HepG2 (cell line): ENCODE results near the gene ANKRD2. TPM values are rescaled to one million over a fixed set of nuclear protein-coding genes. Genes with fewer than 3 reads are reported as not detected.

Source experiments
- CHD4 ChIP-seq: fragments of 200-600 bp; sonication (generic); IDR thresholded peaks from 2 replicates; pipeline ENCODE4 v1.7.0; 2017; ENCODE audit warnings: mild to moderate bottlenecking, low read length, borderline replicate concordance
- DR1 ChIP-seq: sonication (generic); formaldehyde crosslinking; IDR thresholded peaks from 2 replicates; pipeline ENCODE4 v1.8.0; 2021; ENCODE audit warnings: mild to moderate bottlenecking, missing genetic modification reagents, inconsistent platforms
- KLF11 ChIP-seq: IDR thresholded peaks from 2 replicates; pipeline ENCODE4 v1.6.1; 2016; ENCODE audit warnings: missing compliant biosample characterization
- STAT6 ChIP-seq: sonication (generic); formaldehyde crosslinking; IDR thresholded peaks from 2 replicates; pipeline ENCODE4 v1.4.0; 2020; ENCODE audit warnings: missing genetic modification reagents, mild to moderate bottlenecking, borderline replicate concordance
- ZNF121 ChIP-seq: sonication (generic); formaldehyde crosslinking; IDR thresholded peaks from 2 replicates; pipeline ENCODE4 v1.5.0; 2020; ENCODE audit warnings: mild to moderate bottlenecking, missing genetic modification reagents
- ZNF251 ChIP-seq: sonication (generic); formaldehyde crosslinking; IDR thresholded peaks from 2 replicates; pipeline ENCODE4 v1.9.0; 2021; ENCODE audit warnings: mild to moderate bottlenecking, missing genetic modification reagents
- ZNF276 ChIP-seq: sonication (generic); formaldehyde crosslinking; IDR thresholded peaks from 2 replicates; pipeline ENCODE4 v1.4.0; 2020; ENCODE audit warnings: mild to moderate bottlenecking, low read depth, missing genetic modification reagents
- ZNF672 ChIP-seq: sonication (generic); formaldehyde crosslinking; IDR thresholded peaks from 2 replicates; pipeline ENCODE4 v1.8.1; 2022; ENCODE audit warnings: missing genetic modification reagents
- polyA plus RNA-seq, 8 experiments: library from polyadenylated mRNA; depleted of rRNA in 3 of 8; stranded (reverse) in 7 of 8; unstranded in 1 of 8; fragments of >200 nt; fragmentation: Illumina TruSeq in 4 of 8; extraction: Trizol in 4 of 8; gene quantifications; 2 replicates each; pipeline versions ENCODE4 v1.2.1 to v1.2.3, GENCODE V29; 2011 to 2016; ENCODE audit warnings: low read depth in 4 of 8, missing spikeins in 1 of 8, mixed read lengths in 1 of 8; ENCODE audit not compliant: insufficient read depth in 1 of 8
- total RNA-seq, 5 experiments: library from RNA; depleted of rRNA; stranded (reverse); fragments of >200 nt; fragmentation: Illumina TruSeq; extraction: Trizol; gene quantifications; 2 replicates each; pipeline ENCODE4 v1.2.3, GENCODE V29; 2016; ENCODE audit warnings: low read depth in 1 of 5

The ANKRD2 gene
- total and polyA plus RNA-seq, 2 of the 13 experiments (the other 11 are each of a cell fraction or from before 2014, with no cell fraction given), result not detected

GRCh38 chr10:97632949-97633884 lies 60.6 kb downstream of the ANKRD2 start, which contains the start of gene MORN4 (continued):
- TF ChIP-seq STAT6 (CRISPR knock-in tag) (peak; percentile 32; the same call in 1 of the 2 replicates), KLF11 (no peak), ZNF276 (CRISPR knock-in tag) (no peak), DR1 (CRISPR knock-in tag) (no peak; the same call in 1 of the 2 replicates), ZNF672 (CRISPR knock-in tag) (no peak), CHD4 (no peak), ZNF121 (CRISPR knock-in tag) (0 out of 2 replicates have a peak, but pooled peaks have one; percentile 11), ZNF251 (CRISPR knock-in tag) (0 out of 2 replicates have a peak, but pooled peaks have one; percentile 44)
- TF ChIP-seq, all 625 proteins: peak for 185

Other genes with a start within 250 kb of the ANKRD2 start
- gene FRAT2, start 238.1 kb upstream of the ANKRD2 start, total RNA-seq (2016; rRNA removed; fragmentation: Illumina TruSeq; extraction: Trizol), result 10.1 and 14.1 TPM in 2 replicates
- 6.3 and 7.2 TPM in 2 replicates for gene FRAT2, start 238.1 kb upstream of the ANKRD2 start, polyA plus RNA-seq (2011; rRNA removed)
- gene RRP12, start 171.4 kb upstream of the ANKRD2 start, total RNA-seq (2016; rRNA removed; fragmentation: Illumina TruSeq; extraction: Trizol), result 30.6 and 39.4 TPM in 2 replicates
- 13.2 and 18.6 TPM in 2 replicates for gene RRP12, start 171.4 kb upstream of the ANKRD2 start, polyA plus RNA-seq (2011; rRNA removed)
- gene PGAM1, start 146.6 kb upstream of the ANKRD2 start, total RNA-seq (2016; rRNA removed; fragmentation: Illumina TruSeq; extraction: Trizol), result 354 and 442 TPM in 2 replicates
- 403 and 483 TPM in 2 replicates for gene PGAM1, start 146.6 kb upstream of the ANKRD2 start, polyA plus RNA-seq (2011; rRNA removed)
- 39.9 and 47.6 TPM in 2 replicates for gene EXOSC1, start 126.8 kb upstream of the ANKRD2 start, total RNA-seq (2016; rRNA removed; fragmentation: Illumina TruSeq; extraction: Trizol)
- 36.3 and 38.0 TPM in 2 replicates for gene EXOSC1, start 126.8 kb upstream of the ANKRD2 start, polyA plus RNA-seq (2011; rRNA removed)
- 30.2 and 41.8 TPM in 2 replicates for gene ZDHHC16, start 126.6 kb upstream of the ANKRD2 start, total RNA-seq (2016; rRNA removed; fragmentation: Illumina TruSeq; extraction: Trizol)
- gene ZDHHC16, start 126.6 kb upstream of the ANKRD2 start, polyA plus RNA-seq (2011; rRNA removed), result 40.8 and 49.4 TPM in 2 replicates
- 76.4 and 95.9 TPM in 2 replicates for gene MMS19, start 74.4 kb upstream of the ANKRD2 start, total RNA-seq (2016; rRNA removed; fragmentation: Illumina TruSeq; extraction: Trizol)
- gene MMS19, start 74.4 kb upstream of the ANKRD2 start, polyA plus RNA-seq (2011; rRNA removed), result 106 and 107 TPM in 2 replicates
- 5.8 and 7.9 TPM in 2 replicates for gene UBTD1, start 73.9 kb upstream of the ANKRD2 start, total RNA-seq (2016; rRNA removed; fragmentation: Illumina TruSeq; extraction: Trizol)
- 10.0 and 11.4 TPM in 2 replicates for gene UBTD1, start 73.9 kb upstream of the ANKRD2 start, polyA plus RNA-seq (2011; rRNA removed)
- 18.8 and 19.5 TPM in 2 replicates for gene HOGA1, start 11.6 kb downstream of the ANKRD2 start, total RNA-seq (2016; rRNA removed; fragmentation: Illumina TruSeq; extraction: Trizol)
- 7.1 and 7.6 TPM in 2 replicates for gene HOGA1, start 11.6 kb downstream of the ANKRD2 start, polyA plus RNA-seq (2011; rRNA removed)
- 0.28 and 1.6 TPM in 2 replicates for gene C10orf62, start 16.9 kb downstream of the ANKRD2 start, total RNA-seq (2016; rRNA removed; fragmentation: Illumina TruSeq; extraction: Trizol)
- gene C10orf62, start 16.9 kb downstream of the ANKRD2 start, polyA plus RNA-seq (2011; rRNA removed), result 0.61 and 0.74 TPM in 2 replicates
- 3.4 and 4.2 TPM in 2 replicates for gene MORN4, start 60.7 kb downstream of the ANKRD2 start, total RNA-seq (2016; rRNA removed; fragmentation: Illumina TruSeq; extraction: Trizol)
- 9.1 and 10.8 TPM in 2 replicates for gene MORN4, start 60.7 kb downstream of the ANKRD2 start, polyA plus RNA-seq (2011; rRNA removed)
- 14.3 and 16.6 TPM in 2 replicates for gene PI4K2A, start 67.9 kb downstream of the ANKRD2 start, total RNA-seq (2016; rRNA removed; fragmentation: Illumina TruSeq; extraction: Trizol)
- 10.9 and 12.3 TPM in 2 replicates for gene PI4K2A, start 67.9 kb downstream of the ANKRD2 start, polyA plus RNA-seq (2011; rRNA removed)
- gene AVPI1, start 114.5 kb downstream of the ANKRD2 start, total RNA-seq (2016; rRNA removed; fragmentation: Illumina TruSeq; extraction: Trizol), result 39.8 and 47.6 TPM in 2 replicates
- 60.6 and 61.2 TPM in 2 replicates for gene AVPI1, start 114.5 kb downstream of the ANKRD2 start, polyA plus RNA-seq (2011; rRNA removed)
- not detected in 2 replicates for gene MARVELD1, start 141.0 kb downstream of the ANKRD2 start, total RNA-seq (2016; rRNA removed; fragmentation: Illumina TruSeq; extraction: Trizol)
- 0.08 TPM in 1 of 2 replicates, not detected in the other for gene MARVELD1, start 141.0 kb downstream of the ANKRD2 start, polyA plus RNA-seq (2011; rRNA removed)
- 6.1 and 19.7 TPM in 2 replicates for gene ZFYVE27, start 164.3 kb downstream of the ANKRD2 start, total RNA-seq (2016; rRNA removed; fragmentation: Illumina TruSeq; extraction: Trizol)
- 20.5 and 26.9 TPM in 2 replicates for gene ZFYVE27, start 164.3 kb downstream of the ANKRD2 start, polyA plus RNA-seq (2011; rRNA removed)
- 0.83 and 1.7 TPM in 2 replicates for gene SFRP5, start 199.2 kb downstream of the ANKRD2 start, total RNA-seq (2016; rRNA removed; fragmentation: Illumina TruSeq; extraction: Trizol)
- gene SFRP5, start 199.2 kb downstream of the ANKRD2 start, polyA plus RNA-seq (2011; rRNA removed), result 0.16 and 0.32 TPM in 2 replicates